ENCODE results near the gene UST.

DNA sequence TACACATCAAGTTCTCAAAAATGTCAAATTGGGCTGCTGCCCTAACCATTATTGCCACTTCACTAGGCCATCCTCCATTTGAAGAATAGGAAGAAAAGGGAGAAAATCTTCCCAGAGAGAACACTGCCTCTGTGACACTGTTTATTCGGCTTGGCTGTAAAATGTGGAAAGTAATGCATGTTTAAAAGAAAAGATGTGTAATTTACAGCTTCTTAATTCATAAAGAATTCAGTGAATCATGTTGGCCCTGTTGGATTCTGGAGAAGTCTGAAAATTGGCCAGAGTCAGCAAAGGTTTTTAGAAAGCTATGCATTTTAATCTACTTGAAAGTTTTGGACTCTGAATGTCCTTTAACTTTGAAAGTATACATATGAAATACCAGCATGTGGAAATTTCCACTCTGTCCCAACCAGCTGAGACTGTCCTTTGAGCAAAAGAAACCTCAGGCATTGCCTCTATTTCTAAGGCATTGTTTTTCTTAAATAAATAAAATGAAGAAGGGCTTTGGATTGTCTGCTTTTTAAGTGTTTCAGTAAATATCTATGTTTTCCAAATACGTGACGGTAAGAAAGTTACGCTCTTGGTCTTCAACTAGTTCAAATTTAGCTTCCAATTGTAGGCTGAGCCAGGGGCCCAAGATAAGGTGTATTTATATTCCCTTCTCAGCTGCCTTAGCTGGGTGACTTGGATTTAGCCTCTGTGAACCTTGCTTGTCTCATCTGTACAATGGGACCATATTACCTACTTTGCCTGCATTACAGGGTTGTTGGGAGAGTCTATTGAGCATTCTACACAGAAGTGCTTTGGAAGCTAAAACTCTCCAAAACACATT, 222.2 kb downstream of the UST start:
- no peak for TF ChIP-seq POLR2AphosphoS5 (IDR thresholded peaks at IDR 0.05)
- no peak for TF ChIP-seq CTCF (IDR thresholded peaks at IDR 0.05; ENCODE audit: poor library complexity, severe bottlenecking)
- no peak for TF ChIP-seq EP300 (conservative IDR thresholded peaks at IDR 0.05; ENCODE audit: poor library complexity, severe bottlenecking)
- no peak for TF ChIP-seq RAD21 (conservative IDR thresholded peaks at IDR 0.05)
- TF ChIP-seq EZH2 (IDR thresholded peaks at IDR 0.05; ENCODE audit: borderline replicate concordance, insufficient read depth, low read length, poor library complexity, severe bottlenecking) = no peak
